H1 (cell line): ENCODE measurements around the gene TCEANC. TPM values are rescaled to one million over a fixed set of nuclear protein-coding genes. Genes with fewer than 3 reads are reported as not detected.

Experiments
- CTCF ChIA-PET: fragments of 300-600 bp; sonication (Branson Sonifier 250); formaldehyde crosslinking; loops from one replicate; lab custom pipeline; 2021; ENCODE audit not compliant: partially characterized antibody; lab: Charles Lee
- POLR2A ChIA-PET: fragments of 300-600 bp; sonication (Branson Sonifier 250); formaldehyde crosslinking; loops from one replicate; lab custom pipeline; 2021; ENCODE audit warnings: inconsistent platforms; ENCODE audit not compliant: partially characterized antibody; lab: Charles Lee
- DNase-seq, 2 experiments: peaks; one replicate each; pipeline versions ENCODE4 v3.0.0 to v3.0.0-alpha.2; 2010 to 2022; ENCODE audit warnings: low spot score in 2 of 2, low read depth in 1 of 2, mixed read lengths in 1 of 2
- FAIRE-seq: peaks from 2 replicates; lab custom pipeline; 2011; peaks lifted over from hg19 to GRCh38; lab: Jason Lieb, UNC
- H2AFZ ChIP-seq: 2 replicates; pipeline ENCODE4 v1.8.1; 2012; ENCODE audit warnings: low read length, inconsistent platforms
- H2AK5ac ChIP-seq: 2 replicates; pipeline ENCODE4 v1.6.1; 2013; ENCODE audit warnings: low read depth, low read length
- H2BK120ac ChIP-seq: replicated peaks from 2 replicates; pipeline ENCODE3; 2013; ENCODE audit warnings: low read depth, low read length, inconsistent platforms
- H2BK12ac ChIP-seq: 2 replicates; pipeline ENCODE4 v1.6.1; 2013; ENCODE audit warnings: low read depth, low read length
- H2BK15ac ChIP-seq: 2 replicates; pipeline ENCODE4 v1.6.1; 2013; ENCODE audit warnings: low read length
- H2BK20ac ChIP-seq: 2 replicates; pipeline ENCODE4 v1.6.1; 2013; ENCODE audit warnings: low read length
- H2BK5ac ChIP-seq: 2 replicates; pipeline ENCODE4 v1.6.1; 2013; ENCODE audit warnings: low read depth, low read length
- H3K14ac ChIP-seq: 2 replicates; pipeline ENCODE4 v1.6.1; 2013; ENCODE audit warnings: inconsistent platforms; ENCODE audit not compliant: insufficient read length
- H3K18ac ChIP-seq: 2 replicates; pipeline ENCODE4 v1.6.1; 2013; ENCODE audit warnings: low read length; ENCODE audit errors: extremely low read depth
- H3K23ac ChIP-seq: 2 replicates; pipeline ENCODE4 v1.6.1; 2013; ENCODE audit warnings: inconsistent platforms; ENCODE audit not compliant: insufficient read length
- H3K23me2 ChIP-seq: 2 replicates; pipeline ENCODE4 v1.6.1; 2013; ENCODE audit warnings: low read depth, low read length
- H3K27ac ChIP-seq: 2 replicates; pipeline ENCODE4 v1.6.1; 2011; ENCODE audit warnings: low read depth, low read length, inconsistent platforms
- H3K27me3 ChIP-seq, 4 experiments: replicated peaks in 1 of 4; 1 replicate in 1 of 4; 2 replicates in 3 of 4; pipeline versions ENCODE4 v1.6.1 to v1.8.1; 2011 to 2013; ENCODE audit warnings: low read length in 3 of 4, mild to moderate bottlenecking in 3 of 4, inconsistent platforms in 2 of 4, mixed read lengths in 2 of 4, moderate library complexity in 1 of 4; ENCODE audit not compliant: control insufficient read depth in 3 of 4, insufficient read depth in 3 of 4; ENCODE audit errors: extremely low read depth in 1 of 4
- H3K36me3 ChIP-seq, 4 experiments: 2 replicates each; pipeline versions ENCODE4 v1.6.1 to v1.8.1; 2011 to 2013; ENCODE audit warnings: mild to moderate bottlenecking in 4 of 4, low read length in 3 of 4, moderate library complexity in 2 of 4, control low read depth in 1 of 4, inconsistent platforms in 1 of 4; ENCODE audit not compliant: insufficient read depth in 4 of 4, control insufficient read depth in 2 of 4
- H3K4ac ChIP-seq: replicated peaks from 2 replicates; pipeline ENCODE3; 2013; ENCODE audit warnings: low read length, low read depth, mixed read lengths, inconsistent platforms; ENCODE audit not compliant: insufficient read length
- H3K4me1 ChIP-seq, 4 experiments: replicated peaks in 1 of 4; 1 replicate in 1 of 4; 2 replicates in 3 of 4; pipeline versions ENCODE4 v1.6.1 to v1.8.1; 2011 to 2013; ENCODE audit warnings: low read length in 3 of 4, inconsistent platforms in 2 of 4, mixed read lengths in 1 of 4; ENCODE audit not compliant: insufficient read depth in 4 of 4, control insufficient read depth in 3 of 4
- H3K4me2 ChIP-seq, 2 experiments: 2 replicates each; pipeline versions ENCODE4 v1.6.1 to v1.8.1; 2011 to 2013; ENCODE audit warnings: low read depth in 2 of 2, low read length in 2 of 2, control low read depth in 1 of 2, inconsistent platforms in 1 of 2, mild to moderate bottlenecking in 1 of 2; ENCODE audit not compliant: insufficient read depth in 1 of 2
- H3K4me3 ChIP-seq, 4 experiments: fragments of 200-600, 300-600 bp in 1 of 4; sonication (generic), shearing (Covaris generic), sonication (Bioruptor Twin) in 1 of 4; 2 replicates each; pipeline versions ENCODE4 v1.5.1 to v1.8.1; 2011 to 2016; ENCODE audit warnings: low read length in 4 of 4, low read depth in 3 of 4, control low read depth in 2 of 4, inconsistent platforms in 2 of 4, mild to moderate bottlenecking in 2 of 4, mixed read lengths in 1 of 4, moderate library complexity in 1 of 4; ENCODE audit not compliant: insufficient read depth in 2 of 4; ENCODE audit errors: extremely low read depth in 1 of 4
- H3K56ac ChIP-seq: replicated peaks from 2 replicates; pipeline ENCODE3; 2013; ENCODE audit warnings: low read depth, mild to moderate bottlenecking, mixed read lengths, low read length, inconsistent platforms; ENCODE audit not compliant: insufficient read length
- H3K79me1 ChIP-seq: 2 replicates; pipeline ENCODE4 v1.6.1; 2013; ENCODE audit warnings: low read depth, low read length, control low read depth
- H3K79me2 ChIP-seq, 2 experiments: 2 replicates each; pipeline versions ENCODE4 v1.6.1 to v1.8.1; 2012 to 2013; ENCODE audit warnings: low read length in 2 of 2, mild to moderate bottlenecking in 2 of 2, inconsistent platforms in 1 of 2; ENCODE audit not compliant: insufficient read depth in 2 of 2, control insufficient read depth in 1 of 2
- H3K9ac ChIP-seq, 4 experiments: replicated peaks in 1 of 4; 1 replicate in 1 of 4; 2 replicates in 3 of 4; pipeline versions ENCODE4 v1.6.1 to v1.8.1; 2011 to 2013; ENCODE audit warnings: low read depth in 3 of 4, low read length in 3 of 4, control low read depth in 2 of 4, mild to moderate bottlenecking in 2 of 4, moderate library complexity in 2 of 4, inconsistent platforms in 1 of 4; ENCODE audit errors: extremely low read depth in 1 of 4
- H3K9me3 ChIP-seq, 2 experiments: 2 replicates each; pipeline versions ENCODE4 v1.6.1 to v1.8.1; 2012 to 2013; ENCODE audit warnings: mild to moderate bottlenecking in 2 of 2, moderate library complexity in 2 of 2, control low read depth in 1 of 2, inconsistent platforms in 1 of 2, low read depth in 1 of 2, low read length in 1 of 2, mixed read lengths in 1 of 2; ENCODE audit not compliant: insufficient read depth in 2 of 2
- H4K20me1 ChIP-seq, 2 experiments: replicated peaks in 1 of 2; 2 replicates each; pipeline versions ENCODE3 to v1.8.1; 2011 to 2013; ENCODE audit warnings: inconsistent platforms in 2 of 2, low read length in 2 of 2, mild to moderate bottlenecking in 1 of 2; ENCODE audit not compliant: insufficient read depth in 2 of 2, control insufficient read depth in 1 of 2
- H4K5ac ChIP-seq: 2 replicates; pipeline ENCODE4 v1.6.1; 2013; ENCODE audit warnings: low read length, low read depth, mixed read lengths, inconsistent platforms; ENCODE audit not compliant: insufficient read length
- H4K8ac ChIP-seq: 2 replicates; pipeline ENCODE4 v1.8.0; 2013; ENCODE audit warnings: mild to moderate bottlenecking, moderate library complexity, low read length, inconsistent platforms; ENCODE audit not compliant: insufficient read depth; ENCODE audit errors: extremely low read depth
- H4K91ac ChIP-seq: replicated peaks from 2 replicates; pipeline ENCODE3; 2013; ENCODE audit warnings: low read length, mixed read lengths, inconsistent platforms; ENCODE audit not compliant: insufficient read length
- ASH2L ChIP-seq: fragments of 200-600, 300-600 bp; sonication (generic); IDR thresholded peaks from one replicate; pipeline ENCODE4 v1.7.1; 2017; ENCODE audit warnings: low read length
- BCL11A ChIP-seq, 2 experiments: IDR thresholded peaks; one replicate each; pipeline ENCODE4 v1.6.1; 2011; ENCODE audit warnings: low read depth in 2 of 2, low read length in 2 of 2, mild to moderate bottlenecking in 2 of 2
- BRCA1 ChIP-seq: IDR thresholded peaks from 2 replicates; pipeline ENCODE4 v1.6.1; 2012; ENCODE audit warnings: low read depth, low read length, improper control_type of control experiment
- CBX8 ChIP-seq: fragments of 300-800, 300-1000 bp; sonication (generic); IDR thresholded peaks from 2 replicates; pipeline ENCODE4 v1.7.1; 2016; ENCODE audit warnings: low read depth, low read length, borderline replicate concordance
- PHF8 ChIP-seq: fragments of 200-600 bp; sonication (generic); conservative IDR thresholded peaks from 2 replicates; pipeline ENCODE4 v1.7.1; 2012; ENCODE audit warnings: low read depth, mild to moderate bottlenecking, inconsistent platforms, low read length, moderate library complexity
- POLR2A ChIP-seq, 2 experiments: IDR thresholded peaks; 1 replicate in 1 of 2; 2 replicates in 1 of 2; pipeline ENCODE4 v1.6.1; 2011; ENCODE audit warnings: low read depth in 2 of 2, low read length in 2 of 2, mild to moderate bottlenecking in 2 of 2; ENCODE audit errors: control extremely low read depth in 1 of 2
- POLR2AphosphoS5 ChIP-seq: IDR thresholded peaks from 2 replicates; pipeline ENCODE4 v1.6.1; 2011; ENCODE audit warnings: low read depth, low read length
- RNF2 ChIP-seq: fragments of 200-900, 300-1000 bp; sonication (generic); IDR thresholded peaks from 2 replicates; pipeline ENCODE4 v1.7.1; 2016; ENCODE audit warnings: borderline replicate concordance, low read depth, mild to moderate bottlenecking, antibody characterized with exemption, low read length; ENCODE audit not compliant: poor library complexity, severe bottlenecking; ENCODE audit errors: missing control alignments
- RXRA ChIP-seq: IDR thresholded peaks from 2 replicates; pipeline ENCODE4 v1.6.1; 2011; ENCODE audit warnings: low read depth, mild to moderate bottlenecking, low read length, moderate library complexity; ENCODE audit not compliant: insufficient read depth
- SIN3A ChIP-seq, 2 experiments: IDR thresholded peaks in 1 of 2; conservative IDR thresholded peaks in 1 of 2; 2 replicates each; pipeline ENCODE4 v1.6.1; 2011 to 2012; ENCODE audit warnings: low read length in 2 of 2, improper control_type of control experiment in 1 of 2, low read depth in 1 of 2, mild to moderate bottlenecking in 1 of 2
- SIRT6 ChIP-seq: IDR thresholded peaks from one replicate; pipeline ENCODE4 v1.7.1; 2012; ENCODE audit warnings: low read length, inconsistent platforms
- SIX5 ChIP-seq: IDR thresholded peaks from 2 replicates; pipeline ENCODE4 v1.6.1; 2011; ENCODE audit warnings: mild to moderate bottlenecking, low read depth, low read length
- TCF12 ChIP-seq: IDR thresholded peaks from 2 replicates; pipeline ENCODE4 v1.6.1; 2011; ENCODE audit warnings: low read depth, mild to moderate bottlenecking, low read length
- YY1 ChIP-seq: IDR thresholded peaks from 2 replicates; pipeline ENCODE4 v1.6.1; 2011; ENCODE audit warnings: low read depth, mild to moderate bottlenecking, low read length
- WGBS, 2 experiments: shearing (Covaris generic) in 1 of 2; methylation state at CpG; one replicate each; pipeline versions ENCODE4 v1.1.6 to v1.1.7; 2013 to 2015; ENCODE audit warnings: low lambda C conversion rate in 2 of 2, mixed read lengths in 2 of 2, inconsistent platforms in 1 of 2, low coverage in 1 of 2, missing lambda C conversion rate in 1 of 2; ENCODE audit not compliant: insufficient replicate concordance in 2 of 2, insufficient coverage in 1 of 2, insufficient read length in 1 of 2; ENCODE audit errors: extremely low coverage in 1 of 2, missing lambda C conversion rate in 1 of 2; 5-methylcytosine and 5-hydroxymethylcytosine counted together
- polyA plus RNA-seq, 7 experiments: library from polyadenylated mRNA; depleted of rRNA in 3 of 7; stranded (reverse) in 5 of 7; unstranded in 2 of 7; fragments of >200 nt in 5 of 7; fragments of 200-250 nt in 2 of 7; gene quantifications; 1 replicate in 5 of 7; 2 replicates in 1 of 7; 4 replicates in 1 of 7; pipeline versions ENCODE4 v1.2.1 to v1.2.3, GENCODE V29; 2011 to 2013; ENCODE audit warnings: missing spikeins in 2 of 7, mixed read lengths in 2 of 7
- total RNA-seq: library from RNA; stranded (reverse); fragmentation: NEBNext Ultra II Directional; extraction: Animal tissue kit (Norgen Biotek cat#: 25700); gene quantifications from 2 replicates; pipeline ENCODE4 v1.2.1, GENCODE V29; 2021

The TCEANC gene
- total and polyA plus RNA-seq, 2 of the 8 experiments (the other 6 are each of a cell fraction or from before 2014, with no cell fraction given) = 0.88 to 2.0 TPM

DNA sequence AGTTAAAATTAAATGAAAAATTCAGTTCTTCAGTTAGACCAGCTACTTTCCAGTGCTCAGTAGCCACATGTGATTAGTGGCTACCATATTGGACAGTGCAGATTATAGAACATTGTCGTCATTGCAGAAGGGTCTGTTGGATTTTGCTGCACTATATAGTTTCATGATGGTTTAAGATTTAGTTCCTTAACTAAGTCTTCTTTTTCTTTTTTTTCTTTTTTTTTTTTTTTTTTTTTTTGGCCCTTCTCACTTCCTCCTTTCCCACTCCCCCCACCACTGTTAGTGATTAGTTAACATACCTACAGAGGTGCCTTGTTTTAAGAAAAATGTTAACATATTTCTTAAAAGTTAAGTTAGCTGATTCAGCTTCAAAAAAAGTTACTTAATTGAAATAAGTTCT is 45.0 kb downstream of the TCEANC start:
- H3K4ac ChIP-seq = no peak overlapping the region
- no peak for DNase-seq
- H3K9ac ChIP-seq = no peak overlapping the region
- no peak overlapping the region for H3K23ac ChIP-seq
- H3K18ac ChIP-seq = no peak overlapping the region
- H2BK5ac ChIP-seq = no peak overlapping the region
- H3K4me1 ChIP-seq = peaks cover 2 to 4% (median 3%) of the 10 kb centered on the region in 4 experiments; a peak in 4 of 7 replicates
- H3K27ac ChIP-seq = no peak overlapping the region
- no peak overlapping the region for H3K4me2 ChIP-seq
- TF ChIP-seq YY1 (no peak), RXRA (no peak), POLR2AphosphoS5 (no peak), ASH2L (no peak), SIRT6 (no peak), CBX8 (no peak), RNF2 (no peak), POLR2A (IDR thresholded peaks at IDR 0.05; ENCODE audit: control extremely low read depth in 1 of 2, low read depth in 2 of 2, low read length in 2 of 2) (no peak), TCF12 (no peak), SIN3A (conservative IDR thresholded peaks at IDR 0.05 in 1 of 2, IDR thresholded peaks at IDR 0.05 in 1 of 2; ENCODE audit: low read depth in 1 of 2, low read length in 2 of 2) (no peak), BCL11A (IDR thresholded peaks at IDR 0.05; ENCODE audit: low read depth in 2 of 2, low read length in 2 of 2) (no peak), BRCA1 (no peak), PHF8 (no peak), SIX5 (no peak)
- no peaks in the 10 kb centered on the region for H3K23me2 ChIP-seq
- no peak for FAIRE-seq
- H3K56ac ChIP-seq = no peak overlapping the region
- no peak overlapping the region for H2BK120ac ChIP-seq
- H3K27me3 ChIP-seq = no peaks in the 10 kb centered on the region
- H4K20me1 ChIP-seq = peaks cover 0 to 18% of the 10 kb centered on the region in 2 experiments
- no peak overlapping the region for H2BK20ac ChIP-seq
- H3K79me2 ChIP-seq = peaks cover 4 to 92% of the 10 kb centered on the region in 2 experiments
- H2AK5ac ChIP-seq = no peak overlapping the region
- H4K8ac ChIP-seq = no peak overlapping the region
- POLR2A ChIA-PET = interaction anchor here (0.5 kb wide), 1 partner anchor 44 kb away, joined by 3 read pairs; no protein-coding TSS in a partner anchor
- no peak overlapping the region for H2BK15ac ChIP-seq
- no peak overlapping the region for H3K14ac ChIP-seq
- no peaks in the 10 kb centered on the region; a peak in 2 of 8 replicates for H3K36me3 ChIP-seq
- 63% methylated on average over 1 of the region's 1 CpG; no CpG with 5 or more reads in 1 of the 2 experiments for WGBS, 2 experiments
- H3K9me3 ChIP-seq = no peaks in the 10 kb centered on the region
- H2BK12ac ChIP-seq = no peak overlapping the region
- no peak overlapping the region for H3K4me3 ChIP-seq
- no peak overlapping the region for H4K91ac ChIP-seq
- no peak overlapping the region for H4K5ac ChIP-seq
- peaks cover 3% of the 10 kb centered on the region for H3K79me1 ChIP-seq
- CTCF ChIA-PET = interaction anchor here (0.9 kb wide), 1 partner anchor 794 kb away, joined by 3 read pairs; no protein-coding TSS in a partner anchor
- H2AFZ ChIP-seq = no peak overlapping the region
